Left lung (tissue), 10 donors: ENCODE measurements around the gene ZW10. TPM values are rescaled to one million over a fixed set of nuclear protein-coding genes. Genes with fewer than 3 reads are reported as not detected.

Experiments used
- ATAC-seq: fragments of 200-7000 bp; cut with Tn5 transposase; one replicate; pipeline ENCODE4 v1.9.1; 2020; ENCODE audit warnings: moderate library complexity
- DNase-seq, 4 donors: peaks; one replicate each; pipeline ENCODE4 v3.0.0-alpha.2; 2013 to 2020
- H3K27ac ChIP-seq, 2 donors: fragments of 200-600 bp; sonication (generic) in 1 of 2; one replicate each; pipeline versions ENCODE4 v1.5.0 to v1.8.0; 2020 to 2021
- H3K27me3 ChIP-seq, 2 donors: fragments of 200-600 bp; sonication (generic) in 1 of 2; one replicate each; pipeline versions ENCODE4 v1.5.0 to v1.8.0; 2020 to 2021
- H3K36me3 ChIP-seq, 2 donors: fragments of 200-600 bp; sonication (generic) in 1 of 2; one replicate each; pipeline versions ENCODE4 v1.5.0 to v1.8.0; 2020 to 2021
- H3K4me1 ChIP-seq, 2 donors: fragments of 200-600 bp; one replicate each; pipeline ENCODE4 v1.8.0; 2021
- H3K4me3 ChIP-seq, 2 donors: fragments of 200-600 bp; sonication (generic) in 1 of 2; one replicate each; pipeline versions ENCODE4 v1.5.0 to v1.8.0; 2020 to 2021; ENCODE audit warnings: mild to moderate bottlenecking in 1 of 2
- H3K9me3 ChIP-seq, 2 donors: fragments of 200-600 bp; sonication (generic) in 1 of 2; one replicate each; pipeline versions ENCODE4 v1.5.0 to v1.8.0; 2020 to 2021
- intact Hi-C, 2 donors: fragments of 100-400 bp; cut with DNase I; formaldehyde crosslinking; loops; one replicate each; pipeline versions ENCODE4 v1.11.2 to v1.14.2; 2022
- polyA plus RNA-seq, 6 donors: library from polyadenylated mRNA; unstranded; fragments of 120-200 nt; gene quantifications; one replicate each; pipeline ENCODE4 v1.2.1, GENCODE V29; 2013; ENCODE audit not compliant: insufficient read length in 6 of 6
- total RNA-seq, 2 donors: library from RNA; stranded (reverse); fragmentation: NEBNext Ultra II Directional; extraction: Animal tissue kit (Norgen Biotek cat#: 25700); gene quantifications; one replicate each; pipeline ENCODE4 v1.2.1, GENCODE V29; 2021
- TF ChIP-seq, protein P1 (sequence below), 2 donors: fragments of 200-600 bp; sonication (generic) in 1 of 2; IDR thresholded peaks; one replicate each; pipeline versions ENCODE4 v1.5.0 to v1.8.0; 2021; ENCODE audit warnings: antibody characterized with exemption in 2 of 2
- donor health status: DM: no; HTN: yes; CAD: no.
- donor health status: DM: no; HTN: no; CAD: no.

ZW10 gene
- total and polyA plus RNA-seq, 8 donors = 10.3 to 25.5 (median 21.7) TPM

- Histone ChIP-seq H3K4me1 (no peaks in the 10 kb centered on the region), H3K27ac (no peak within 1 kb of the TSS), H3K36me3 (no peaks in the 10 kb centered on the region), H3K9me3 (no peaks in the 10 kb centered on the region), H3K27me3 (peaks cover 3 to 10% of the 10 kb centered on the region in 2 donors), H3K4me3 (no peak within 1 kb of the TSS)
- TF ChIP-seq, protein P1, sequence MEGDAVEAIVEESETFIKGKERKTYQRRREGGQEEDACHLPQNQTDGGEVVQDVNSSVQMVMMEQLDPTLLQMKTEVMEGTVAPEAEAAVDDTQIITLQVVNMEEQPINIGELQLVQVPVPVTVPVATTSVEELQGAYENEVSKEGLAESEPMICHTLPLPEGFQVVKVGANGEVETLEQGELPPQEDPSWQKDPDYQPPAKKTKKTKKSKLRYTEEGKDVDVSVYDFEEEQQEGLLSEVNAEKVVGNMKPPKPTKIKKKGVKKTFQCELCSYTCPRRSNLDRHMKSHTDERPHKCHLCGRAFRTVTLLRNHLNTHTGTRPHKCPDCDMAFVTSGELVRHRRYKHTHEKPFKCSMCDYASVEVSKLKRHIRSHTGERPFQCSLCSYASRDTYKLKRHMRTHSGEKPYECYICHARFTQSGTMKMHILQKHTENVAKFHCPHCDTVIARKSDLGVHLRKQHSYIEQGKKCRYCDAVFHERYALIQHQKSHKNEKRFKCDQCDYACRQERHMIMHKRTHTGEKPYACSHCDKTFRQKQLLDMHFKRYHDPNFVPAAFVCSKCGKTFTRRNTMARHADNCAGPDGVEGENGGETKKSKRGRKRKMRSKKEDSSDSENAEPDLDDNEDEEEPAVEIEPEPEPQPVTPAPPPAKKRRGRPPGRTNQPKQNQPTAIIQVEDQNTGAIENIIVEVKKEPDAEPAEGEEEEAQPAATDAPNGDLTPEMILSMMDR (IDR thresholded peaks at IDR 0.05) = no peak
- DNase-seq (no peak), ATAC-seq (no peak)
- intact Hi-C loops = no loop called here
Measured at GRCh38 chr11:113779496-113779895, 6.0 kb upstream of the ZW10 start, which contains the start of gene CLDN25. TSS of gene CLDN25 (plus strand) at chr11:113779796. CDS start at chr11:113779796, 0 bp downstream.

DNA sequence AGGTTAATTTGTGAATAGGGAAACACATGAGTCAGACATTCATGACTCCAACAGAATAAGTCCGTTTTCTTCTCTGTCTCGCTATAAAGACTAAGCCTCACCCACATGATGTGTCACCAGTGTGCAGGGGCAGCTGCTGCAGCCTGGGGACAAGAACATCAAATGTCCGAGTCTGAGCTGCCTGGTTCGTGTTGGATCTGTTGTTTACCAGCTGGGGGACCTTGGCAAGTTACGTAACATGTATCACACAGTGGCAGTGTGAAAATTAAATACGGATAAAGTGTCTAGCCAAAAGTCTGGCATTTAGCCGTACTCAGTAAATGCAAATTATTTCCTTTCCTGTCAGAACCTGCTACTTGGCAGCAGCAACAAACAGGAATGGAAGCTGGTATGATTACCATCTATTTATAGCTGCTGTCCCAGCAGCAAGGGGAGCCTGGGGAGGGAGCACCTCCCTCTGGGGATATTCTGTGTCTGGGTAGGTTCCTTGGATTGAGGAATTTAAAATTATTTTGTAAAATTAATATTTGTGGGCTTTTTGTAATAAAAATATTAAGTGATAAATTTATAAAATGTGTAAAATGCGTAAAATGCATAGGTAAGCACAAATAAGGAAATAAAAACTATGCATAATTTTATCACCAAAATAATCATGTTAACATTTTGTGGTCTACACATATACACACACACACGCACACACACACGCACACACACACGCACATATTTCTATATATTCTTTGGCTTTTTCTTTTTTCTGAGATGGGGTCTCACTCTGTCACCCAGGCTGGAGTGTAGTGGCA, 4.8 kb upstream of the ZW10 start:
- Histone ChIP-seq H3K4me1 (peaks cover 0 to 5% of the 10 kb centered on the region in 2 donors), H3K27ac (no peak overlapping the region), H3K9me3 (no peaks in the 10 kb centered on the region), H3K36me3 (no peaks in the 10 kb centered on the region), H3K4me3 (no peak overlapping the region), H3K27me3 (peaks cover 3 to 10% of the 10 kb centered on the region in 2 donors)
- TF ChIP-seq, protein P1 (IDR thresholded peaks at IDR 0.05) = no peak
- ATAC-seq (no peak), DNase-seq (peak in 1 of 4 donors; percentile 3)
- intact Hi-C loops = no loop called here

DNA sequence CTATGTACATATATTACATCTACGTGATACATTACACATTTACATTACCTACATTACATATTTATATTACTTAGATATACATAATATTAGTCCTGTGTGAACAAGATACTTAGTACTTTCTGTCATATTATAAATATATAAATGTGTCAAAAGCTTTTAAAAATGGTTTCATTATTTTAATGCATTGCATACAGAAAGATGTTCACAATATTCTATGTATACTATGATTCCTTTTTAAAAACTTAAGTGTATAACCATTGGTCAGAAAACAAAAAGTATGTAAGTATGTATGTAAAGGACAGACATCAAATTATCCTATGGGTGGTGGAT, 647 bp upstream of the ZW10 start:
- no peaks in the 10 kb centered on the region for H3K27me3 ChIP-seq
- peak overlapping the region; percentile 64 to 71 for H3K4me3 ChIP-seq
- peaks cover 0 to 20% of the 10 kb centered on the region in 2 donors for H3K4me1 ChIP-seq
- TF ChIP-seq, protein P1 (IDR thresholded peaks at IDR 0.05) = no peak
- DNase-seq (no peak), ATAC-seq (no peak)
- no peaks in the 10 kb centered on the region for H3K9me3 ChIP-seq
- peak overlapping the region; percentile 63 to 80 for H3K27ac ChIP-seq
- intact Hi-C loops = no loop called here
- H3K36me3 ChIP-seq = peaks cover 0 to 12% of the 10 kb centered on the region in 2 donors

- TF ChIP-seq, protein P1 (IDR thresholded peaks at IDR 0.05) = no peak
- ATAC-seq = peak; percentile 67
- peaks cover 0 to 20% of the 10 kb centered on the region in 2 donors for H3K36me3 ChIP-seq
- peak in 1 of 4 donors; percentile 52 for DNase-seq
- H3K27ac ChIP-seq = peak overlapping the region; percentile 63 to 80
- H3K4me3 ChIP-seq = peak overlapping the region; percentile 64 to 71
- no peaks in the 10 kb centered on the region for H3K9me3 ChIP-seq
- intact Hi-C loops = no loop called here
- H3K27me3 ChIP-seq = no peaks in the 10 kb centered on the region
- H3K4me1 ChIP-seq = peaks cover 0 to 23% of the 10 kb centered on the region in 2 donors
Measured at GRCh38 chr11:113773092-113773415, 438 bp downstream of the ZW10 start.

DNA sequence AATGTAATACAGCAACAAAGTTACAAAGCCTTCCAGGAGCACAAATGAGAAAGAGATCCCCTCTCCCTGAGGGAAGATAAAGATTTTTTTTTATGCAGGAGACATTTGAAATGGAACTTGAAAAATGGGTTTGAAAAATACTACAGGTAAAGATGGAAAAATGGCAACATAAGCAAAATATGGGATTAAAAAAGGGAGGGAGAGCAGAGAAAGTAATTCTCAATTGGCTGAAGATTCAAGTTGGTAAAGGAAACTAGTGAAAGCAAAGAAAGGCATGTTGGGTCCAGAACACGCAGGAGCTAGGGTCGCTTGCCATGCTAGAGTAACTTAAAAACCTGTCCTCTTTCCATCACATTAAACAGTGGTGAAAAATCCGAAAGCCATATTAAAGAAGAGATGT, 1.5 kb downstream of the ZW10 start:
- Histone ChIP-seq H3K36me3 (peaks cover 0 to 31% of the 10 kb centered on the region in 2 donors), H3K27me3 (no peaks in the 10 kb centered on the region), H3K4me3 (peak overlapping the region in 1 of 2 donors; percentile 71), H3K9me3 (no peaks in the 10 kb centered on the region), H3K27ac (no peak overlapping the region), H3K4me1 (peaks cover 0 to 30% of the 10 kb centered on the region in 2 donors)
- ATAC-seq (no peak), DNase-seq (no peak)
- TF ChIP-seq, protein P1 (IDR thresholded peaks at IDR 0.05) = no peak
- intact Hi-C loops = no loop called here
